ENCODE data around the gene VSTM4.

GRCh38 chr10:48976196-48976595 is 139.1 kb downstream of the VSTM4 start:
- TF ChIP-seq CTCF (IDR thresholded peaks at IDR 0.05; ENCODE audit: low read depth, low read length) (no peak), POLR2A (IDR thresholded peaks at IDR 0.05; ENCODE audit: extremely low read depth, insufficient read length) (no peak), MAX (IDR thresholded peaks at IDR 0.05; ENCODE audit: low read depth, low read length) (no peak), MYC (IDR thresholded peaks at IDR 0.05; ENCODE audit: low read depth, low read length) (no peak)

All from NB4 (cell line).